A549 (cell line): ENCODE results near the gene OSBPL2.

Experiments used
- BHLHE40 ChIP-seq: IDR thresholded peaks from 2 replicates; pipeline ENCODE4 v1.6.1; 2012; ENCODE audit warnings: low read depth, low read length, inconsistent platforms
- EHMT2 ChIP-seq: fragments of 200-600 bp; sonication (generic); IDR thresholded peaks from 2 replicates; pipeline ENCODE4 v1.6.1; 2016; ENCODE audit warnings: antibody characterized with exemption, low read depth, mild to moderate bottlenecking, moderate library complexity
- MAFK ChIP-seq: fragments of 450-650 bp; IDR thresholded peaks from 2 replicates; pipeline ENCODE4 v1.6.1; 2014; ENCODE audit not compliant: partially characterized antibody
- POLR2A ChIP-seq: IDR thresholded peaks from 2 replicates; pipeline ENCODE4 v1.6.1; 2012; ENCODE audit warnings: mild to moderate bottlenecking, low read length
- TF ChIP-seq, protein P1 (sequence below): fragments of >200 bp; sonication (Bioruptor Twin); formaldehyde crosslinking; IDR thresholded peaks from 3 replicates; pipeline ENCODE4 v1.5.1; 2016
- TF ChIP-seq, protein P2 (sequence below): fragments of 450-650 bp; IDR thresholded peaks from 2 replicates; pipeline ENCODE4 v1.6.1; 2014; ENCODE audit warnings: antibody characterized with exemption
- TF ChIP-seq, protein P3 (sequence below): fragments of >200 bp; sonication (Bioruptor Twin); formaldehyde crosslinking; IDR thresholded peaks from 3 replicates; pipeline ENCODE4 v1.6.1; 2016

DNA sequence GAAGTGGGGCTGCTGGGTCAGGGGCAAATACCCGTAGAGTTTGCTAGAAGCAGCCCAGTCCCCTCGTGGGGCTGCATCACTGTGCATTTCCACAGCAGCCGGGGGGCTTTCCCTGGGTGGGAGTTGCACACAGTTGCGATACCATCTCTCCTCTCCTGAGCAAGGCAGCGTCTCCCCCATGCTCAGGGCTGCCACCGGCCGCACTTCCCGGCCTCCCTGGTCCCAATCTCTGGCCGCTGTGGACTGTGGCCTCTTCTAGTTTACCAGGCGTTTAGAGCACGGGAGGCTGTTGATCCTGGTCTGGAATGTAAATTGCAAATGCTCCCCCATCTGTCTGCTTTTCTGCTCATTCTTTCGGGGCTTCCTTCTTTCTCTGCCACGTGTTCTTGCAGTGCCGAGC, 31.1 kb downstream of the OSBPL2 start:
- TF ChIP-seq, protein P1, sequence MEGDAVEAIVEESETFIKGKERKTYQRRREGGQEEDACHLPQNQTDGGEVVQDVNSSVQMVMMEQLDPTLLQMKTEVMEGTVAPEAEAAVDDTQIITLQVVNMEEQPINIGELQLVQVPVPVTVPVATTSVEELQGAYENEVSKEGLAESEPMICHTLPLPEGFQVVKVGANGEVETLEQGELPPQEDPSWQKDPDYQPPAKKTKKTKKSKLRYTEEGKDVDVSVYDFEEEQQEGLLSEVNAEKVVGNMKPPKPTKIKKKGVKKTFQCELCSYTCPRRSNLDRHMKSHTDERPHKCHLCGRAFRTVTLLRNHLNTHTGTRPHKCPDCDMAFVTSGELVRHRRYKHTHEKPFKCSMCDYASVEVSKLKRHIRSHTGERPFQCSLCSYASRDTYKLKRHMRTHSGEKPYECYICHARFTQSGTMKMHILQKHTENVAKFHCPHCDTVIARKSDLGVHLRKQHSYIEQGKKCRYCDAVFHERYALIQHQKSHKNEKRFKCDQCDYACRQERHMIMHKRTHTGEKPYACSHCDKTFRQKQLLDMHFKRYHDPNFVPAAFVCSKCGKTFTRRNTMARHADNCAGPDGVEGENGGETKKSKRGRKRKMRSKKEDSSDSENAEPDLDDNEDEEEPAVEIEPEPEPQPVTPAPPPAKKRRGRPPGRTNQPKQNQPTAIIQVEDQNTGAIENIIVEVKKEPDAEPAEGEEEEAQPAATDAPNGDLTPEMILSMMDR, result no peak
- TF ChIP-seq EHMT2 (no peak), POLR2A (no peak), BHLHE40 (no peak), MAFK (no peak)
- TF ChIP-seq, protein P2, sequence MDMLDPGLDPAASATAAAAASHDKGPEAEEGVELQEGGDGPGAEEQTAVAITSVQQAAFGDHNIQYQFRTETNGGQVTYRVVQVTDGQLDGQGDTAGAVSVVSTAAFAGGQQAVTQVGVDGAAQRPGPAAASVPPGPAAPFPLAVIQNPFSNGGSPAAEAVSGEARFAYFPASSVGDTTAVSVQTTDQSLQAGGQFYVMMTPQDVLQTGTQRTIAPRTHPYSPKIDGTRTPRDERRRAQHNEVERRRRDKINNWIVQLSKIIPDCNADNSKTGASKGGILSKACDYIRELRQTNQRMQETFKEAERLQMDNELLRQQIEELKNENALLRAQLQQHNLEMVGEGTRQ, result no peak
- TF ChIP-seq, protein P3, sequence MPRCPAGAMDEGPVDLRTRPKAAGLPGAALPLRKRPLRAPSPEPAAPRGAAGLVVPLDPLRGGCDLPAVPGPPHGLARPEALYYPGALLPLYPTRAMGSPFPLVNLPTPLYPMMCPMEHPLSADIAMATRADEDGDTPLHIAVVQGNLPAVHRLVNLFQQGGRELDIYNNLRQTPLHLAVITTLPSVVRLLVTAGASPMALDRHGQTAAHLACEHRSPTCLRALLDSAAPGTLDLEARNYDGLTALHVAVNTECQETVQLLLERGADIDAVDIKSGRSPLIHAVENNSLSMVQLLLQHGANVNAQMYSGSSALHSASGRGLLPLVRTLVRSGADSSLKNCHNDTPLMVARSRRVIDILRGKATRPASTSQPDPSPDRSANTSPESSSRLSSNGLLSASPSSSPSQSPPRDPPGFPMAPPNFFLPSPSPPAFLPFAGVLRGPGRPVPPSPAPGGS, result no peak
